Measurements from ENCODE around the gene HELZ2. TPM values are rescaled to one million over a fixed set of nuclear protein-coding genes. Genes with fewer than 3 reads are reported as not detected.

Gene HELZ2
- total RNA-seq, 1 donor from 2014 or later = 188 TPM

DNA sequence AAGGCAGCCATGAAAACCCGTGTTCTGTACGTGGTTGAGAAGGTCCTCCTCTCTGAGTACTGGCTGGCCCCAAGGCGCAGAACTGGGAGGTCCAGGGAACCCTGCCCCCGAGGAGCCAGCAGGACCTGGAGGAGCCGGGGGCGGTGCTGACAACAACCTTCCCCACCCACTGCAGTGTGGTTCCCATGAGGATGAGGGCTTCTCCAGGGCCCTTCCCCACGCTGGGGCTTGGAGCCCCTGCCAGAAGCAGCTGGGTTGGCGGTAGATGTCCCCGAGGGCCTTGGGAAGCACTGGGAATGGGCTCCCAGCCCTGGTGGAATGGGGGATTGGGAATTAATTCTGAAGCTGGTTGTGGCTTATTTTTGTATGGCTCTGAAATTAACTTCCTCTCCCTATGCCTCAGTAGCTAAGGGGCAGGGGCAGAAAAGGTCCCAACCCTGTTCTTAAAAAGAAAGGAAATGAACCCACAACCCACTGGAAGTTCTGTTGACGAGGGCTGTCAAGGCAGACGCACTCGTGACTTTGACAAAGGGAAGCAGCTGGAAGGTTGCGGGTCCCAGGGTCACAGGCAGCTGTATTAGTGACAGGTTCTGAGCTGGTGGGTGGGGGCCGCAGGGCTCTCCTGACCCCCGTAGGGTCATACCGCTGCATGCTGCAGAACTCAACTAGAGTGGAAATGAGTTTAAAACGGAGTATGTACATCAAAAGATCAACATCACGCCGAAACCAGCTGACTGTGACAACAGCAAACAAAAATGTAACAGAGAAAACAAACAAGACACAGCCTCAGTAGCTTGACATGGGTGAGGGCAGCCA is 13.9 kb upstream of the HELZ2 start:
- no peak overlapping the region for H3K27ac ChIP-seq (ENCODE audit: low read depth, low read length)
- H3K4me3 ChIP-seq (ENCODE audit: insufficient read depth, low read depth, low read length) = no peak overlapping the region
- no peak overlapping the region for H2AFZ ChIP-seq (ENCODE audit: low read depth, low read length)
- H3K9me3 ChIP-seq (ENCODE audit: insufficient read depth, low read depth, low read length) = no peaks in the 10 kb centered on the region
- peaks cover 4% of the 10 kb centered on the region for H3K27me3 Mint-ChIP-seq (ENCODE audit: low read depth, unreplicated experiment)
- H3K9me3 Mint-ChIP-seq (ENCODE audit: unreplicated experiment) = no peaks in the 10 kb centered on the region
- H3K27ac Mint-ChIP-seq (ENCODE audit: unreplicated experiment) = peak overlapping the region; percentile 55
- no peak overlapping the region for H3K4me2 ChIP-seq (ENCODE audit: low read length)
- H4K20me1 ChIP-seq (ENCODE audit: insufficient read depth, low read length) = no peaks in the 10 kb centered on the region
- no peak for FAIRE-seq
- no peaks in the 10 kb centered on the region for H3K4me1 Mint-ChIP-seq (ENCODE audit: low read depth, unreplicated experiment)
- H3K27me3 ChIP-seq (ENCODE audit: insufficient read depth, low read length) = no peaks in the 10 kb centered on the region
- no peak for TF ChIP-seq EZH2 (IDR thresholded peaks at IDR 0.05; ENCODE audit: insufficient read depth, low read length)
- TF ChIP-seq, protein P1, sequence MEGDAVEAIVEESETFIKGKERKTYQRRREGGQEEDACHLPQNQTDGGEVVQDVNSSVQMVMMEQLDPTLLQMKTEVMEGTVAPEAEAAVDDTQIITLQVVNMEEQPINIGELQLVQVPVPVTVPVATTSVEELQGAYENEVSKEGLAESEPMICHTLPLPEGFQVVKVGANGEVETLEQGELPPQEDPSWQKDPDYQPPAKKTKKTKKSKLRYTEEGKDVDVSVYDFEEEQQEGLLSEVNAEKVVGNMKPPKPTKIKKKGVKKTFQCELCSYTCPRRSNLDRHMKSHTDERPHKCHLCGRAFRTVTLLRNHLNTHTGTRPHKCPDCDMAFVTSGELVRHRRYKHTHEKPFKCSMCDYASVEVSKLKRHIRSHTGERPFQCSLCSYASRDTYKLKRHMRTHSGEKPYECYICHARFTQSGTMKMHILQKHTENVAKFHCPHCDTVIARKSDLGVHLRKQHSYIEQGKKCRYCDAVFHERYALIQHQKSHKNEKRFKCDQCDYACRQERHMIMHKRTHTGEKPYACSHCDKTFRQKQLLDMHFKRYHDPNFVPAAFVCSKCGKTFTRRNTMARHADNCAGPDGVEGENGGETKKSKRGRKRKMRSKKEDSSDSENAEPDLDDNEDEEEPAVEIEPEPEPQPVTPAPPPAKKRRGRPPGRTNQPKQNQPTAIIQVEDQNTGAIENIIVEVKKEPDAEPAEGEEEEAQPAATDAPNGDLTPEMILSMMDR (IDR thresholded peaks at IDR 0.05; ENCODE audit: insufficient read depth, low read depth, low read length) = no peak
- peaks cover 9% of the 10 kb centered on the region for H3K36me3 Mint-ChIP-seq (ENCODE audit: low read depth, unreplicated experiment)
- H3K4me1 ChIP-seq (ENCODE audit: insufficient read depth, low read length) = no peaks in the 10 kb centered on the region
- no peak overlapping the region for H3K9ac ChIP-seq (ENCODE audit: low read length)
- H3K79me2 ChIP-seq (ENCODE audit: insufficient read depth, low read length) = no peaks in the 10 kb centered on the region
- no peak for DNase-seq (ENCODE audit: low read depth)
- no peaks in the 10 kb centered on the region for H3K36me3 ChIP-seq (ENCODE audit: insufficient read depth, low read length)
- no peak overlapping the region for H3K4me3 Mint-ChIP-seq (ENCODE audit: unreplicated experiment)

DNA sequence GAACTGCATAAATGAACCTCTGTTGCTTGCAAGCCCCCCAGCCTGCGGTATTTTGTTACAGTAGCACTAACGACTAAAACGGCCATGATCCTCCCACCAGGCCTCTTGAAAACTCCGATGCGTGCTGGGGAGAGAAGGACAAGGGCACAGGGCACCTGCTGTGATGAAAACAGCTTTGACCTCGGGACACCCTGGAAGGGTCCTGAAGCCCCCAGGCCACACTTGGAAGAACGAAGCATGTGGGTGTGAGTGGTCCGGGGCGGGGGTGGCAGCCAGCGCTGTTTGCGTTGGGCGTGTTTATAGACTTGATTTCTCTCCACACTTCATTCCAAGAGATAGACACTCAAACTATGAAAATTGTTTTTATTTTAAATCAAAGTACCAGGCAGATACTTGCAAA is 13.2 kb upstream of the HELZ2 start:
- H3K4me3 Mint-ChIP-seq (ENCODE audit: unreplicated experiment) = no peak overlapping the region
- H4K20me1 ChIP-seq (ENCODE audit: insufficient read depth, low read length) = no peaks in the 10 kb centered on the region
- H3K4me3 ChIP-seq (ENCODE audit: insufficient read depth, low read depth, low read length) = no peak overlapping the region
- no peaks in the 10 kb centered on the region for H3K79me2 ChIP-seq (ENCODE audit: insufficient read depth, low read length)
- peaks cover 4% of the 10 kb centered on the region for H3K4me1 Mint-ChIP-seq (ENCODE audit: low read depth, unreplicated experiment)
- no peak overlapping the region for H2AFZ ChIP-seq (ENCODE audit: low read depth, low read length)
- H3K27me3 ChIP-seq (ENCODE audit: insufficient read depth, low read length) = no peaks in the 10 kb centered on the region
- no peaks in the 10 kb centered on the region for H3K9me3 ChIP-seq (ENCODE audit: insufficient read depth, low read depth, low read length)
- no peak overlapping the region for H3K27ac ChIP-seq (ENCODE audit: low read depth, low read length)
- TF ChIP-seq, protein P1 (IDR thresholded peaks at IDR 0.05; ENCODE audit: insufficient read depth, low read depth, low read length) = no peak
- no peak for TF ChIP-seq EZH2 (IDR thresholded peaks at IDR 0.05; ENCODE audit: insufficient read depth, low read length)
- peaks cover 4% of the 10 kb centered on the region for H3K27me3 Mint-ChIP-seq (ENCODE audit: low read depth, unreplicated experiment)
- no peak overlapping the region for H3K27ac Mint-ChIP-seq (ENCODE audit: unreplicated experiment)
- no peak overlapping the region for H3K4me2 ChIP-seq (ENCODE audit: low read length)
- H3K9me3 Mint-ChIP-seq (ENCODE audit: unreplicated experiment) = no peaks in the 10 kb centered on the region
- FAIRE-seq = no peak
- no peaks in the 10 kb centered on the region for H3K36me3 ChIP-seq (ENCODE audit: insufficient read depth, low read length)
- no peak for DNase-seq (ENCODE audit: low read depth)
- H3K9ac ChIP-seq (ENCODE audit: low read length) = no peak overlapping the region
- H3K36me3 Mint-ChIP-seq (ENCODE audit: low read depth, unreplicated experiment) = peaks cover 9% of the 10 kb centered on the region
- no peaks in the 10 kb centered on the region for H3K4me1 ChIP-seq (ENCODE audit: insufficient read depth, low read length)

DNA sequence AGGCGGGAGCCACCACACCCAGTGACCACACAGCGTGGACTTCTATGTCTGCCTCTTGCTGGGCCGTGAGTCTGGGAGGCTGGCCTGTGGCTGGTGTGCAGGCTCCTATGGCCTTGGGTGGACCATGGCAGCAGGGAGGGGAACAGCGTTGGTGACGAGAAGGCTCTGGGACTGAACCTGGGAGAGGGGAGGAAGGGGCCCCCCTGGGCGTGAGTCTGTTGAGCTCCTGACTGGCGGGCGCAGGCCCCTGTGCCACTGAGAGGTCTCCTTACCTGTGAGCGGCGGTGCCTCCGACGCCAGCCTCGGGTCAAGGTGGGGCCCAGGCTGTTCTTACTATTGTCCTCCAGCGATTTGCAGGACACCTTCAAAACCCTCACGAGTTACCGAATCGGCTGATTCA is 12.8 kb upstream of the HELZ2 start:
- no peaks in the 10 kb centered on the region for H3K79me2 ChIP-seq (ENCODE audit: insufficient read depth, low read length)
- Mint-ChIP-seq H3K4me1 (ENCODE audit: low read depth, unreplicated experiment) (peaks cover 4% of the 10 kb centered on the region), H3K4me3 (ENCODE audit: unreplicated experiment) (no peak overlapping the region), H3K27me3 (ENCODE audit: low read depth, unreplicated experiment) (peaks cover 4% of the 10 kb centered on the region), H3K36me3 (ENCODE audit: low read depth, unreplicated experiment) (peaks cover 6% of the 10 kb centered on the region), H3K27ac (ENCODE audit: unreplicated experiment) (no peak overlapping the region), H3K9me3 (ENCODE audit: unreplicated experiment) (no peaks in the 10 kb centered on the region)
- FAIRE-seq = no peak
- no peaks in the 10 kb centered on the region for H4K20me1 ChIP-seq (ENCODE audit: insufficient read depth, low read length)
- no peak overlapping the region for H2AFZ ChIP-seq (ENCODE audit: low read depth, low read length)
- TF ChIP-seq EZH2 (IDR thresholded peaks at IDR 0.05; ENCODE audit: insufficient read depth, low read length) = no peak
- TF ChIP-seq, protein P1 (IDR thresholded peaks at IDR 0.05; ENCODE audit: insufficient read depth, low read depth, low read length) = no peak
- no peaks in the 10 kb centered on the region for H3K4me1 ChIP-seq (ENCODE audit: insufficient read depth, low read length)
- H3K4me2 ChIP-seq (ENCODE audit: low read length) = no peak overlapping the region
- no peak overlapping the region for H3K27ac ChIP-seq (ENCODE audit: low read depth, low read length)
- no peaks in the 10 kb centered on the region for H3K27me3 ChIP-seq (ENCODE audit: insufficient read depth, low read length)
- DNase-seq (ENCODE audit: low read depth) = no peak
- H3K36me3 ChIP-seq (ENCODE audit: insufficient read depth, low read length) = no peaks in the 10 kb centered on the region
- H3K4me3 ChIP-seq (ENCODE audit: insufficient read depth, low read depth, low read length) = no peak overlapping the region
- no peak overlapping the region for H3K9ac ChIP-seq (ENCODE audit: low read length)
- H3K9me3 ChIP-seq (ENCODE audit: insufficient read depth, low read depth, low read length) = no peaks in the 10 kb centered on the region
